Measurements from ENCODE around the gene RNH1.

The RNH1 gene

DNA sequence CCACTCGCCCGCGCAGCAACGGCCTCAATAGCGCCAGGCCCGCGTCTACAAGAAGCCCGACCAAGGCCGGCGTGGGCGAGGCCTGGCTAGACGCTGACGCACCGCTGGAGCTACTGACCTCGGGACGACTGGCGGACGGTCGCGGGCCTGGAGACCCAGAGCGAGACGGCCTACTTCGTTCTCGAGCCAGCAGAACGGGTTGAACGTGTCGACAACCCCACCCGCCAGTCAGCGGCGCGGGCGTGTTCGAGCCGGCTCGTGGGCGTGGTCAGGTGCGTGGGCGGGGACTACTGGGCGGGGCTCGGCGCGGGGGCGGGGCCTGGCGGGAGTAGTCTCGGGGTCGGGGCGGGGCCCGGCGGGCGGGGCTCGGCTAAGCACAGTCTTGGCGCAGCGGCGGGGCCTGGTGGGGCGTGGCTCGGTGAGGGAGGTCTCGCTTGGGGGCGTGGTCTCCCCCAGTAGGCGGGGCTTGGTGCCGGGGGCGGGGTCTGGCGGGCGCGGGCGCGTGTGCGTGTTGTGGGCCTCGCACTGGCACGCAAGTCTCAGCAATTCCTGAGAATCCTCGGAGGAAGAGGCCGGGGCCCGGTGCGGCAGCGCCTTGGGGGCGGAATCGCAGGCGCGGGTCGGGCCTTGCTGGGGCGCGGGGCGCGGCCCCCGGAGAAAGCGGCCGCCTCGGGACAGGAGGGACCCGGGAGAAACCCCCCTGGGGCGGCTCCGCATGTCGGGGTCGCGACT, at the start of gene RNH1:
RNH1 (minus strand) TSS at position 248 of the 732 bp plus-strand sequence. CDS start 5,080 bp downstream, outside the sequence.
- DNase-seq: peak; percentile 100

DNA sequence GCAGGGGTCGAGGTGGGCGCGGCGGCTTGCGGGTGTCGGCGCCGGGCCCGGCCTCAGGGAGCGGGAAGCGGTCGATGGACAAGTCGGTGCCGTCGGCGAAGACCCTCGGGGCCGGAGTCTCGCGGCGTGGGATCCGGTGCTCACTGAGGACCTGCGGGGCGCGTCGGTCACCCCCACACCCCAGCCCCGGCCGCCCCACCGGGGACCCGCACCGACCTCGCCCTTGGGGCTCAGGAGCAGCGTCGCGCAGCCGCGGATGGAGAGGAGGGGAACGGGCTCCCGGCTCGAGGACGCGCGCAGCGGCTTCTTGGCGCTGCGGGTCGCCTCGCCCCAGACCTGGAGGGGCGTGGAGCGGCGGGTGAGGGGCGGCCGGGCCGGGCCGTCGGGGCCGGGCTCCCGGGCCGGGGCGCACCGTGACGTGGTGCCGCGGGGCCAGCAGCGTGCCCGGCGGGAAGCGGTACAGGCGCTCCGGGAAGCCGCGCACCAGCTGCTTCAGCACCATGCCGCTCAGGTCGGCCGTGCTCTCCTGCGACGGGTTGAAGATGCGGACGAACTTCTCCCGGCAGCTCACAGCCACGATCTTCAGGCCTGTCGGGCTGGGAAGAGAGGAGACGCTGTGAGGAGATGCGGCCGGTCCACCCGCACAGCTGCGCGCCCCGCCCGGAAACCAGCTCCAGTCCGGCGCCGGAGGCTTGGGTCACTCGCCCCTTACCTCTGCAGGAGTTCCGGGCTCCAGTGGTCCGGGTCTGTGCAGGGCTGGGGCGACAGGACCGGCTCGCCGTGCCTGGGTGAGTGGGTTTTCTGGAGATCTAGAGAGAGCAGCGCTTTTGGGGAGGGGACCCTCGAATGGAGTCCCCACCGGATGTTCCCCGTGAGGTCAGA, 49.0 kb upstream of the RNH1 start:
- no peak for DNase-seq

DNA sequence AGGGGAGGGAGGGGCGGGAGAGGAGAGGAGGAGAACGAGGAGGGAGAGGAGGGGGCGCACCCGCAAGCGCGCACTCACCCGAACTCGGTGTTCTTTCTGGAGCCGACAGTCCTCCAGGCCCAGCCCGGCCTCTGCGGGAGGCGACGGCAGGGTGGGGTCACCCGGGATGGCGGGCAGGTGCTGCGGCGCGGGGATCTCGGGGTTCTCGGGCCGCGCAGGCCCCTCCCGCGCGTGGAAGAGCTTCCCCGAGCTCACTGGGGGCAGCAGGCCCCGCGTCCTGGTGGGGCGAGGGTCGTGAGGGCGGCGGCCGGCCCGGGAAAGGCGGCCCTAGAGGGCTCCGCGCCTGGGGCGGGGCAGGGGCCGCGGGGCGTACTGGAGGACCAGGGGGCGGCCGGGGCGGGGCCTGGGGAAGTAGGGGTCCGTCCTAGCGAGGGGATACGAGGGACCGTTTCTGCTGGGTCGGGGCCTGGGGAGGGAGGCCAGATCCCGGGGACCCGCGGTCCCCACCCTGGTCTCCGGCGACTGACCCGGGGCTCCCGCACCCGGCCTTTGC, 48.3 kb upstream of the RNH1 start:
- DNase-seq: no peak

DNA sequence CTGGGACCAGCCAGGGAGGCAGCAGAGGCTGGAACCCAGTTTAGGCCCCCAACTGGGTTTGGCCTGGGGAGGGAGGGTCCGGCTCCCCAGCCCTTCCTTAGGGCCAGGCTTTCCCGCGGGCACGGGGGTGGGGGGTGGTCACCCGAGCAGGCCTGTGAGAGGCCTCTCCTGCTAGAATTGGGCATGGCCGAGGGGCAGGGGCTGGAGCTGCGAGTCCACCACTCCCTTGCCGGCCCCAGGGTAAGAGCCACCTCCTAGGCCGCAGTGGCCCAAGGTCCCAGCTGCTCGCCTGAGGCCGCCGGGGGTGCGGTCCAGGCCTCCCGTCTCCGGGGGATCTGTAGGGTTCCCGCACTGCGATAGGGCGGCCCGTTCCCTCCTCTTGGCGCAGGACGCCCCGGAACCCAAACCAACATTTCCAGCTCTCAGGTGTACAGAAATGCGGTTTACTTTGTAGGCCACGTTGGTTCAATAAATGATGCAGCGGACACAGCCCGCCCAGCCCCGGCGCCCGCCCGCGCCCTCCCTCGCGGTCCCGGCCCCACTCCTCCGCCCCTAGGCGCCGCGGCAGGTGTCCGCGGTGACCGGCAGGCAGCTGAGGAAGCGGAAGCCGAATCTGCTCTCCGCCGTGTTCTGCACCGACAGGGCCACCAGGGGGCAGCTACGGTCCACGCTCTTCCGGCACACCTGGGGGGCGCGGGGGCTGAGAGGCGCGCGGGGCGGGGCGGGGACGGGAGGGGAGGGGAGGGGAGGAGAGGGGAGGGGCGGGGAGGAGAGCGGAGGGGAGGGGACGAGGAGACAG, 47.6 kb upstream of the RNH1 start:
- peak; percentile 80 for DNase-seq

DNA sequence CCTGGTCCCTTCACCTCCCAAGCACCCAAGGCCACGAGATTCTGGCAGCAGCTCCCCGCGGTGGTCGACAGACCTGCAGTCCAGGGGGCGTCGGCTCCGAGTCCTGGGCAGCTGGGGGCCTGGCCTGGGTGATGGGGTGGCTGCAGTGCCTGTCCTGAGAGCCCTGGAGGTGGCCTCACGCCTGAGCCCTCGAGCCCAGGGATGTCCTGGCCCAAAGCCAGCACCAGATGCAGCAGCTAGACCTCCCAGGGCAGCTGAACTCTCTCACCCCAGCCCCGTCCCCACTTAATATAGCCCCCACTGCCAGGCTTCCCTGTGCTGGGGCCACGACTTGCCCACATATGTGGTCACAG, 46.9 kb upstream of the RNH1 start:
- no peak for DNase-seq

DNA sequence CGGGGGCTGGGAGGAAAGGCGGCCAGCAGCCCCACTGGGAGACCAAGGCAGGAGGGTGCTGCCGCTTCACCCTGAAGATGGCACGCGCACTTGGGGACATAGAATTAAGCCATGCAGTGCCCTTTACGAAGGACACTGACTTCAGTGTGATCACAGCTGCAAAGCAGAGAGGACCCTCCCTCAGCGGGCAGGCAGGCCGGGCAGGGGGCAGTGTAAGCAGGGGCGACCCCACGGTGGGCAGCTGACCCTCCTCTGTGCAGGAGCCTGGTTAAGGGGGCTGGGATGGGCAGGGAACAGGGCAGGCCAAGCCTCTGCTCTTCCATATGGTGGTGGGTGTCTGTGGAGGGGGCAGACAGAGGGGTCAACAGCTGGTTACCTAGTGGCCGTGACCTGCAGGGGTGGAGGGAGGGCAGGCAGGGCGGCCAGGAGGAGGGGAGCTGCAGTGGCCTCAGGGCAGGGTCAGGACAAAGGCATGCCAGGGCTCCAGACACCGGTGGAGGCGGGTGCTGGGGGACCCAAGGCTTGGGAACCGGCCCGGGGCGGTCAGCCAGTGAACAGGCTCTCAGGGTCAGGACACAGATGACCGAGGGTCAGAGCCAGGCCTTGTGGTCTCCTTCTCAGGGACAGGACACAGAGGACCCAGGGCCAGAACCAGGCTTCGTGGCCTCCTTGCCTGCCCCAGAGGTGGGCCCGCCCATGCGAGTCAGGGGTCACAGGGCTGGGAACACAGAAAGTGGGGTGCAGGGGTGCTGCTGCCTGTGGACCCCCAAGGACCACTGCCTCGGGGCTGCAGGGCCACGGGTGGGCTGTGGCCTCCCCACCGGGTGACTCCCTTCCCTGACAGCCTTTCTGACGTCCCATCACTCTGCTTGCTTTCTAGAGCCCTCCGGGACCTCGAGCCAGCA, 46.3 kb upstream of the RNH1 start:
- no peak for DNase-seq

DNA sequence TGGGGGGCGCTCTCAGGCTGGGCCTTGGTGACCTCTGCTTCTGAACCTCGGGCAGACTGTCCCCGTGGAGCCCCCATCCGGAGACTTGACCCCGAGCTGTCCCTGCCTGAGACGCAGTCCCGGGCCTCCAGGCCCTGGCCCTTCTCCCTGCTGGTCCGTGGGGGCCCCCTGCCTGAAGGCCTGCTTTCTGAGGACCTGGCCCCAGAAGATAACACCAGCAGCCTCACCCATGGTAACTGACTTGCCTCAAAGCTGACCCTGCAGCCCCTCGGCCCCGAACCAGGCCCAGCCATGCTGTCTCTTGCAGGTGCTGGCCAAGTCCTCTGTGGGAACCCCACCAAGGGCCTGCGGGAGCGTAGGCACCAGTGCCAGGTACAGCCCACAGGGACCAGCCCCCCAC, 44.6 kb upstream of the RNH1 start:
- no peak for DNase-seq

DNA sequence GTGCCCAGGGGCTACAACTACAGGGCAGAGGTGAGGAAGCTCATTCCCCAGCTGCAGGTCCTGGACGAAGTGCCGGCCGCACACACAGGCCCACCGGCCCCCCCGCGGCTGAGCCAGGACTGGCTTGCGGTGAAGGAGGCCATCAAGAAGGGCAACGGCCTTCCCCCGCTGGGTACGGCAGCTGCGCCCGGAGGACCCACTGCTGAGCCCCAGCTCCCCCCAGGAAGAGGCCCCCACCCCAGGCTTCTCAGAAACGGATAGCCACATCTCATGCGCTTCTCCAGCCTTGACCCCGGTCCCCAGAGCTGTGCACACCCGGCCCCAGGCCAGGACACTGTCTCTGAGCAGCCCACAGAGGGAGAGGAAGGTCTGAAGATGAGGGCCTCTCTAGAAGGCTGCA, 44.1 kb upstream of the RNH1 start:
- DNase-seq: no peak

DNA sequence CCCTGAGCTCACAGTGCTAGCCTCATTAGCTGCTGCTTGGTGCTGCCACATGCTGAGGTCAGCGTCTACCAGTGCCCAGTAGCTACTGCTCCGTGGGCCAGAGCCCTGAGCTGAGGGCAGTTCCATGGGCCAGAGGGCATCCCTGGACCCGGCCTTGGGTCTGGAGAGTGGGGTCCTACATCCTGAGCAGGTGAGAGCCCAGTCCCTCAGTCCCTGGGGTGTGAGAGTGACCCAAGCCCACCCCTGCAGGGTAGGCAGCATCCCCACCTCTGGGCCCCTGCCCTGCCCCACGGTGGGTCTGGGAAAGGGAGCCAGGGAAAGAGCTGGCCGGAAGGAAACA, 43.7 kb upstream of the RNH1 start:
- no peak for DNase-seq

DNA sequence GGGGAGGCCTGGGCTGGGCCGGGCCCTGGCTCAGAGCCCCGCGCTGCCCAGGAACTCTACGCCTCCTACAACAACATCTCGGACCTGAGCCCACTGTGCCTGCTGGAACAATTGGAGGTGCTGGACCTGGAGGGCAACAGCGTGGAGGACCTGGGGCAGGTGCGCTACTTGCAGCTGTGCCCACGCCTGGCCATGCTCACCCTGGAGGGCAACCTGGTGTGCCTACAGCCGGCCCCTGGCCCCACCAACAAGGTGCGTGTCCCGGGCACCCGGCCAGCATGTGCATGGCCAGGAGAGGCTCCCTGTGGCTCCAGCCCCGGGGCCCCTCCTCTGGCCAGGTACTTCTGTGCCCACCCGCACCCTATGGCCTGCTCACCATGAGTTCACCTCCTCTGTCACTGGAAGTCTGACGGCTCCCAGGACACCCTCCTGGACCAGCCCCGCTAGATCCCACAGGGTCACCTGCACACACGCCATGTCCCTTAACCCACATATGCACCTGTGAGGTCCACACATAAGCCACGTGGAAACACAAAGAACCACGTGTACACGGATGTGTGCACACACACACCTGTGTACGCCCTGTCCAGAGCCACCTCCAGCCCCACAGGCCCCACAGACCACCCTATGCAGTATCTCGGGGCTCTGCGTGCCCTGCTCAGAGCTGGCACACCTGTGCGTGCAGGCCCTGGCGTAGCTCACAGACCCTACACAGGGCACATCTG, 43.1 kb upstream of the RNH1 start:
- no peak for DNase-seq

DNA sequence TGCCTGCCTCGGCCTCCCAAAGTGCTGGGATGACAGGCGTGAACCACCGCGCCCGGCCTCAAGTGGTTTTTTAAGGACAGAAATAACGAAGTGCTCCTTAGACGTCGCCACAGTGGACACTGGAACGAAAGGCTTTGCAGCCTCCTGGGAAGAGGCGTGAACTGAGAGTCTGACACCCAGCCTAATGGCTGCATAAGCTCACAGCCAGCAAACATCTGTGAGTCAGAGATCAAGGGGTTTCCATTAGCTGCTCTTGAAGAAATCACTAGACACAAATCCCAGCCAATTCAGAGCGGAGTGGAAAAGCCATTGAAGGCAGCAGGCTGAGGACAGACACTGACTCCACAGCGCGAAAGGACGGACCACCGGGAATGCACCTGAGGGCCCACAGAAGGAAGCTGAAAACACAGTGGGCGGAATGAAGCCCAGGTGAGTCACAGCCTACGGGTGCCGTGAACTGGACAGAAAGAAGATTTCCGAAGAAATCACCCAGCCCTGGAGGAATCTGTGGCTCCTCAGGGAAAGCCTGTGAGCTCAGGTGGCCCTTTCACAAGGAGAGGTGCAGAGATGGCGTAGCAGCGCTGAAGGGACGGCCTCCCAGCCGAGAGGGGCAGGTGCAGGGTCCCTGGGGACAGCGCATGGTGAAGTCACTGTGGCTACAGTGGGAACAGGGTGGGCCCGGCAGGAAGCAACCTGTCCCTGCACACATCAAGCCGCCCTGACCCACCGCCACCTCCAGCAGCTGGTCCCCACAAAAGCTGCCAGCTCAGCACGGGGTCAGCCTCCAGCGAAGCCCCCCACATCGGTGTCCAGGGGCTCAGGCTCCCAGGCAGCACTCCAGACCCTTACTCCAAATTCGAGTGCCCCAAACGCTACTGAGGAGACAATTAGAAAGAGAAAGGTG, 41.9 kb upstream of the RNH1 start:
- no peak for DNase-seq

DNA sequence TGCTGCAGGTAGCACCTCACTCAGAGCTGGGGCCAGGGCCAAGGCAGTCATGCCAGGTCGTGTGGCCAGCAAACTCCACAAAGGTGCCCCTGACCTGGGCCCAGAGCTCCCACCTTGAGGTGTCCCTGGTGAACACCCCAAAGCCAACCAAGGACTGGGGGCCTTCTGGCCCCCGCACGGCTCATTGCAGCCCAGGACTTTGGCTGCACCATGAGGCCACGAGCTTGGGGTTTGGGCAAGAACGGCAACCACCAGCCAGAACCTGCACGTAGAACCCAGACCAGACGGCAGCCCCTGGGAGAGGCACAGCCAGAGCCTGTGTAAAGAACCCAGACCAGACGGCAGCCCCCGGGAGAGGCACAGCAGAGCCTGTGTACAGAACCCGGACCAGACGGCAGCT, 38.1 kb upstream of the RNH1 start:
- DNase-seq: no peak

DNA sequence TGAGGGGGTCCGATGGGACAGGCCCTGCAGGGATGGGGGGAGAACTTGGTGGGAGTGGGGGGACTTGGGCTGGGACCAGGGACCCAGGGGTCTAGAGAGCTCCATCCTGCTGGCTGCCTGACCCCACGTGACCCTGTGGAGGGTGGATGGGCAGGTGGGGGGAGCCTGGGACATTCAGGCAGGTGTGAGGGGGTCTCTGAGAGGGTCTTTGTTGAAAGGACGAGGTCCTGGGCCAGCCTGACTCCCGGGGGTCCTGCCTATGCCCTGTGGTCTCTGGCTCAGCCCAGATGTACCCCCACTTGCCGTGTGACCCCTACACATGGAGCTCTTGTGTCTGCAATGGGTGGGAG, 37.8 kb upstream of the RNH1 start:
- DNase-seq: no peak

DNA sequence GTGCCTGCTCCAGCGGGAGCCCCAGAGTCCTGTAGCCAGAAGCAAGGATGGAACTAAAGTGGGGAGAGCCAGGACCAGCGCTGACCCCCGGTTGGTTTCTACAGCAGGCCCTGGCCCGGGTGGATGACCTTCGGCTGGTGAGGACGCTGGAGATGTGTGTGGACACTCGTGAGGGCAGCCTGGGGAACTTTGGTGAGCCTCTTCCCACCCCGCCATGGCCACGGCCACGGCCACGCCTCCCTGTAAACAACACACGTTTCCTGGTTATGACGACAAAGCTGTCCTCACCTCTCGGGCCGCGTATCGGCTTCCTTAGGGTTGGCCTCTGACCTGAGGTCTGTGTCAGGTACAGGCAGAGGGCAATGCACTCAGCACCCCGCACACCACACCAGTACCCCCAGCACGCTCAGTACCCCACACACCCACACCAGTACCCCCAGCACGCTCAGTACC, 34.4 kb upstream of the RNH1 start:
- DNase-seq: no peak

DNA sequence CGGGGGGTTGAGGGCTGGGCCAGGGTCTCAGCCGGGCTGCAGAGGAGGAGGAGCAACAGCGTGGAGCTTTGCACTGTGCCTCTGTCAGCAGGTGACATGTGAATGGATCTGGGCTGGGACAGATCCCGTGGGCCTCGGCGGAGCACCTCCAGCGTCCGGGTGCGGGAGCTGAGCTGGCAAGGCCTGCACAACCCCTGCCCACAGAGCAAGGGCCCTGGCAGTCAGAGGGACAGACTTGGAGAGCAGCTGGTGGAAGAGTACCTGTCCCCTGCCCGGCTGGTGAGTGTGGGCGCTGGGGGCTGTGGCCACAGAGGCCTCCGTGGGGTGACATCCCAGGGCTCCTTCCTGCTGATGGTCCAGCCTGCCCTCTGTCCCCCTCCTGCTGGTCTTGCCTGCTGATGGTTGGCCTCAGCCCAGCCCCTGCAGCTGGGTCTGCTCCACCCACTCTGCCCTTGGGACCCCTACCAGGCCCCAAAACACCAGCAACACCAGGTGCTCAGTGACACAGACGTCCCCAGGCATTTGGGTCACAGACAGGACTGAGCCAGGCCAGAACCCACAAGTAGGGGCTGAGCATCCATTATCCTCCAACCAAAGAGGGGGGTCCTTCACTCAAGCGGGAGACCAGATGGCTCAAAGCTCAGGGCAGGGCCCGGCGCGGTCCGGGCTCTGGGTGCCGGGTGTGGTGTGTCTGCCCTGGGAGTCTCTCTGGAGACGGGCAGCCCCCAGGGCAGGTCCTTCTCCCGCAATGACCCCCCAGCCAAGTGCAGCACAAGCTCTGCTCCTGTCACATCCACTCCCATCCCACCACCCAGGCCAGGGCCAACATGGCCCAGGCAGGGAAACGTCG, 33.8 kb upstream of the RNH1 start:
- no peak for DNase-seq

DNA sequence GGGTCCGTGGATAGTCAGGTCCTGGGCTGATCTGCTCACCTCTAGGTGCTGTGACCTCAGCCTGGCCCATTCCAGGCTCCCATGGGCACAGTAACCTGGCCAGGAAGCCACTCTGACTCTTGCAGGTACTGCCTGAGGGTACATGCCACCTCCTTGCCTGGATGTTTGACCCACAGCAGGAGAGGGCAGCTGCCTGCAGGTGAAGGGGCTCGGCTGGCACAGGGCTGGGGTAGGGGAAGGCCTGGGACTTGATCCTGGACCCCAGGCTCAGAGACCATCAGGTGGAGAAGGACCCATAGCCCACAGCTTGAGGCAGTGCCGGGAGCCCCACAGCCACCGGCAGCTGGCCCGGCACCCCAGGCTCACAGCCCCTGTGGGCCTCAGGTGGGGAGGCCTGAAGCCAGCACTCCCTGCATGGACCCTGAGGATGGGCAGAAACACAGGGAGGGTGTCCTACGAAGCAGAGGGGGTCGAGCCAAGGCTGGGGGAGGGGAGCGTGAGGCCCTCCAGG, 33.0 kb upstream of the RNH1 start:
- no peak for DNase-seq

DNA sequence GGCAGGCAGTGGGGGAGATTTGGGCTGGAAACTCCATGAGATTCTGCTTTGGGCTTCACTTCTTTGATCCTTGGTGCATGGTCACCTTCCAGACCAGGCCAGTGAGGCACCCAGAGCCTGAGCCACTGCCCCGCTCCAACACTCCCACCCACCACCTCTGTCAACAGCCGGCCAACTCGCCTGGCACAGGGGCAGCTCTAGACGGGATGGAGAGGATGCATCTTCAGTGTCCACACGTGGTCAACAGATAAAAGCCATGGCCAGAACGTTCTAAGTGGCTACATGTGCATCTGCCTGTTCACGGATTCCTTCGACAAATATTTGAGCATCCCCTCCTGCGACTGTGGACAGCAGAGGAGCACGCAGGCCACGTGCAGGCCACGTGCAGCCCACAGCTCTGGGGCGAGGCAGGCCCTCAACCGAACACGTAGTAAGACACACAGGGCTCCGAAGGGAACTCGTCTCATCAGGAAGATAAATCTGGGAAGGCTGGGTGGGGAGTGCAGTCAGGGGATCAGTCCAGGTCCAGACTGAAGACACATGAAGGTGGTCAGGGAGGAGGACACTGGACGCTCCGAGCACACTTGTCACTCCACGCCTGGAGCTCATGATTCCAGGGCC, 31.5 kb upstream of the RNH1 start:
- no peak for DNase-seq

DNA sequence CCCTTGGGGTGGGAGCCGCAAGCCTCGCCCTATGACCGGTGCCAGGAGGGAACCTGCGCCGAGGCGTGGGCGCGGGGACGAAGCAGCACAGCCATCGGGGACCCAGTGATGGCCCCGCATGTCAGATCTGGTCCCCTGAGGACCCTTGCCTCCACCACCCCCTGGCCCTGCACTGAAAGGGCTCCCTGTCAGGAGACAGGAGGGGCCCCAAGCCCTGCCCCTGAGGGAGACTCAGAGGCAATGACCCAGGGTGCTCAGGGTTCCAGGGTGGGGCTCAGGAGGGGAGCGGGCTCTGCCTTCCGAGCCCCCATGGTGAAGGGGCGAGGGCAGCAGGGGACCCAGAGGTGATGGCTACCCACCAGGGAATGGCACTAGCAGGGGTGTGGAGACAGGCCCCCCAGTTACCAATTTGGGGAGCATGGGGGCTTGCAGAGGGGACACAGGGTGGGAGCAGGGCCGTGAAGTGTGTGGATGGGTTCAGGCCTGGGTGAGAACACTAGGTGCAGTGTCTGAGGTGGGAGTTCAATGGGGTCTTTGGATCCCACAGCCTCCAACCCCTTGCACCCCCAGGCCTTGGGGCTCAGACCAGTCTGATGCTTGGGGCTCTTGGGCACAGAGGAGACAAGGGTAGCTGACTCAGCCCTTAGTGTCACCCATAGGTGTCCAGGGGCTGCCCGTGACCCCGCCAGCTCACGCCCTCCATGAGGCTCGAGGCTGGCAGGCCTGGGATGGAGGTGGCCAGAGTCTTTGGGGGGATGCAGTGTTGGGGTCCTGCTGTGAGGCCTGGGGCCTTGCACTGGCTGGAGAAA, 30.8 kb upstream of the RNH1 start:
- DNase-seq: no peak
